ENCODE measurements around the gene ATP5PD. TPM values are rescaled to one million over a fixed set of nuclear protein-coding genes. Genes with fewer than 3 reads are reported as not detected.

The ATP5PD gene
- total and polyA plus RNA-seq, 2 of the 13 experiments (the other 11 are each of a cell fraction or from before 2014, with no cell fraction given) = 158 to 428 TPM

GRCh38 chr17:75087182-75087557, 40.4 kb upstream of the ATP5PD start (continued):
- no peak for TF ChIP-seq KDM6A (CRISPR knock-in tag; IDR thresholded peaks at IDR 0.05; ENCODE audit: low read depth)
- no peak for TF ChIP-seq NFAT5 (CRISPR knock-in tag; IDR thresholded peaks at IDR 0.05)
- TF ChIP-seq ZNF160 (CRISPR knock-in tag; IDR thresholded peaks at IDR 0.05) = no peak
- no peak for TF ChIP-seq MLX (CRISPR knock-in tag; IDR thresholded peaks at IDR 0.05)
- no peak for TF ChIP-seq CREB1 (IDR thresholded peaks at IDR 0.05)
- peak; percentile 5; the same call in 1 of the 2 replicates for TF ChIP-seq CREB1 (CRISPR knock-in tag; IDR thresholded peaks at IDR 0.05)
- no peak for TF ChIP-seq RXRB (CRISPR knock-in tag; IDR thresholded peaks at IDR 0.05; ENCODE audit: borderline replicate concordance)
- no peak for TF ChIP-seq ZNF891 (CRISPR knock-in tag; IDR thresholded peaks at IDR 0.05)
- TF ChIP-seq THAP8 (CRISPR knock-in tag; IDR thresholded peaks at IDR 0.05; ENCODE audit: borderline replicate concordance) = no peak
- TF ChIP-seq ZNF34 (CRISPR knock-in tag; IDR thresholded peaks at IDR 0.05; ENCODE audit: borderline replicate concordance) = 0 out of 2 replicates have a peak, but pooled peaks have one; percentile 12
- peak; percentile 6; the same call in 1 of the 2 replicates for TF ChIP-seq FOXK1 (CRISPR knock-in tag; IDR thresholded peaks at IDR 0.05; ENCODE audit: borderline replicate concordance, low read depth)
- peak; percentile 71 for TF ChIP-seq ZNF709 (CRISPR knock-in tag; IDR thresholded peaks at IDR 0.05)
- no peak for TF ChIP-seq ZNF354B (CRISPR knock-in tag; IDR thresholded peaks at IDR 0.05)
- TF ChIP-seq BHLHE40 (IDR thresholded peaks at IDR 0.05; ENCODE audit: low read length) = no peak
- 0 out of 2 replicates have a peak, but pooled peaks have one; percentile 8 for TF ChIP-seq ETS1 (CRISPR knock-in tag; IDR thresholded peaks at IDR 0.05)
- TF ChIP-seq ZNF501 (CRISPR knock-in tag; IDR thresholded peaks at IDR 0.05) = peak; percentile 7
- no peak for TF ChIP-seq ZNF792 (CRISPR knock-in tag; IDR thresholded peaks at IDR 0.05)
- TF ChIP-seq YEATS4 (CRISPR knock-in tag; IDR thresholded peaks at IDR 0.05; ENCODE audit: borderline replicate concordance) = peak; percentile 43
- TF ChIP-seq NBN (conservative IDR thresholded peaks at IDR 0.05) = no peak
- peak; percentile 15; the same call in 1 of the 2 replicates for TF ChIP-seq TBX2 (CRISPR knock-in tag; IDR thresholded peaks at IDR 0.05; ENCODE audit: borderline replicate concordance)
- TF ChIP-seq KLF6 (CRISPR knock-in tag; IDR thresholded peaks at IDR 0.05) = no peak
- TF ChIP-seq HOXA9 (CRISPR knock-in tag; IDR thresholded peaks at IDR 0.05; ENCODE audit: borderline replicate concordance) = no peak
- no peak for TF ChIP-seq NFKB2 (CRISPR knock-in tag; IDR thresholded peaks at IDR 0.05; ENCODE audit: borderline replicate concordance)
- peak; percentile 13; the same call in 1 of the 2 replicates for TF ChIP-seq ZNF292 (CRISPR knock-in tag; IDR thresholded peaks at IDR 0.05; ENCODE audit: borderline replicate concordance, low read depth)
- TF ChIP-seq MXD4 (CRISPR knock-in tag; IDR thresholded peaks at IDR 0.05) = no peak
- TF ChIP-seq NCOR1 (IDR thresholded peaks at IDR 0.05; ENCODE audit: borderline replicate concordance, low read length) = 0 out of 2 replicates have a peak, but pooled peaks have one; percentile 9
- no peak for TF ChIP-seq ZNF644 (CRISPR knock-in tag; IDR thresholded peaks at IDR 0.05; ENCODE audit: low read depth)
